Liver (tissue), 3 donors: ENCODE results near the gene HDDC3.

Experiments used
- ATF3 ChIP-seq: IDR thresholded peaks from 2 replicates; pipeline ENCODE4 v1.6.1; 2016; ENCODE audit warnings: antibody characterized with exemption
- CTCF ChIP-seq: fragments of 150-350 bp; IDR thresholded peaks from 2 replicates; pipeline ENCODE4 v1.5.1; 2017; ENCODE audit warnings: improper control_type of control experiment, low read depth, low read length; ENCODE audit not compliant: missing input control
- EGR1 ChIP-seq, 2 donors: IDR thresholded peaks; 2 replicates each; pipeline ENCODE4 v1.6.1; 2016 to 2018; ENCODE audit warnings: antibody characterized with exemption in 2 of 2, low read depth in 2 of 2
- FOXA1 ChIP-seq: IDR thresholded peaks from 2 replicates; pipeline ENCODE4 v1.6.1; 2016; ENCODE audit warnings: antibody characterized with exemption
- GABPA ChIP-seq, 2 donors: IDR thresholded peaks in 1 of 2; conservative IDR thresholded peaks in 1 of 2; 2 replicates each; pipeline ENCODE4 v1.6.1; 2016; ENCODE audit warnings: antibody characterized with exemption in 2 of 2, mild to moderate bottlenecking in 1 of 2, moderate library complexity in 1 of 2
- HNF4A ChIP-seq, 2 donors: conservative IDR thresholded peaks; 2 replicates each; pipeline ENCODE4 v1.6.1; 2016; ENCODE audit warnings: antibody characterized with exemption in 2 of 2, mild to moderate bottlenecking in 2 of 2
- JUND ChIP-seq, 2 donors: IDR thresholded peaks; 2 replicates each; pipeline ENCODE4 v1.6.1; 2016; ENCODE audit warnings: antibody characterized with exemption in 2 of 2
- MAX ChIP-seq: IDR thresholded peaks from 2 replicates; pipeline ENCODE4 v1.6.1; 2016; ENCODE audit warnings: antibody characterized with exemption
- RAD21 ChIP-seq, 2 donors: IDR thresholded peaks; 2 replicates each; pipeline ENCODE4 v1.6.1; 2016; ENCODE audit warnings: antibody characterized with exemption in 2 of 2, mild to moderate bottlenecking in 2 of 2
- REST ChIP-seq: IDR thresholded peaks from 2 replicates; pipeline ENCODE4 v1.6.1; 2016; ENCODE audit warnings: antibody characterized with exemption, mild to moderate bottlenecking
- SP1 ChIP-seq: IDR thresholded peaks from 2 replicates; pipeline ENCODE4 v1.6.1; 2018; ENCODE audit warnings: antibody characterized with exemption, mild to moderate bottlenecking
- TAF1 ChIP-seq: conservative IDR thresholded peaks from 2 replicates; pipeline ENCODE4 v1.6.1; 2016; ENCODE audit warnings: antibody characterized with exemption, mild to moderate bottlenecking
- YY1 ChIP-seq: IDR thresholded peaks from 2 replicates; pipeline ENCODE4 v1.6.1; 2016; ENCODE audit warnings: antibody characterized with exemption, mild to moderate bottlenecking
- ZBTB33 ChIP-seq: IDR thresholded peaks from 2 replicates; pipeline ENCODE4 v1.6.1; 2016; ENCODE audit warnings: antibody characterized with exemption
- donor health status: healthy.
- donor health status: healthy.

GRCh38 chr15:90890839-90891238 lies 41.5 kb downstream of the HDDC3 start:
- no peak for TF ChIP-seq CTCF
- no peak for TF ChIP-seq GABPA (IDR thresholded peaks at IDR 0.05 in 1 of 2, conservative IDR thresholded peaks at IDR 0.05 in 1 of 2)
- TF ChIP-seq REST: no peak
- TF ChIP-seq JUND (IDR thresholded peaks at IDR 0.05): no peak
- TF ChIP-seq RAD21 (IDR thresholded peaks at IDR 0.05): no peak
- no peak for TF ChIP-seq SP1
- TF ChIP-seq MAX: no peak
- TF ChIP-seq TAF1: no peak
- TF ChIP-seq YY1: no peak
- TF ChIP-seq ATF3: no peak
- TF ChIP-seq HNF4A (conservative IDR thresholded peaks at IDR 0.05): no peak
- TF ChIP-seq FOXA1: no peak
- no peak for TF ChIP-seq EGR1 (IDR thresholded peaks at IDR 0.05; ENCODE audit: low read depth in 2 of 2)
- no peak for TF ChIP-seq ZBTB33
